NCI-H128 (cell line): ENCODE measurements around the gene CDH4.
A peak's percentile ranks its signal among the peaks of the same experiment; 100 is the strongest.

Experiments used
- DNase-seq: peaks from one replicate; lab custom pipeline; 2025; ENCODE audit not compliant: unreplicated experiment; lab: John Stamatoyannopoulos, UW

Gene CDH4

DNA sequence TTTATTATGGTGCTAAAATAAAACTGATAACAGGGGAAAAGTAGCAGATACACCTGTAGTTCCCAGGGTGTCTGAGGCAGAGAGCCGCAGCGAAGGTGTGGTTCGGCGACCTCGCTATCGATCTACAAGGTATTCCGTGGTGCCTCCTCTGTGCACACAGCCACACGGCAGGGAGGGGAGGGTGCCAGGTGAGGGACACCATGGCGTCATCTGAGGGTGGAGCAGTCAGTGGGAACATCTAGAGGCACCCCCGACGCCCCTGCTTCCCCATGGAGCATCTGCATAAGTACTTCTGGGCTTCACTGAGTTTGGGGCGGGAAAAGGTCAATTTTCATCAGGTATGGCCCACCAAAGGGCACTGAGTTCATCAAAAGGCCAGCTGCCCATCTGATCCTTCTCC lies 570.3 kb downstream of the CDH4 start:
- DNase-seq = no peak

GRCh38 chr20:61823242-61823641 lies 571.2 kb downstream of the CDH4 start:
- DNase-seq = no peak

GRCh38 chr20:61828891-61829290 lies 576.8 kb downstream of the CDH4 start:
- DNase-seq = no peak

DNA sequence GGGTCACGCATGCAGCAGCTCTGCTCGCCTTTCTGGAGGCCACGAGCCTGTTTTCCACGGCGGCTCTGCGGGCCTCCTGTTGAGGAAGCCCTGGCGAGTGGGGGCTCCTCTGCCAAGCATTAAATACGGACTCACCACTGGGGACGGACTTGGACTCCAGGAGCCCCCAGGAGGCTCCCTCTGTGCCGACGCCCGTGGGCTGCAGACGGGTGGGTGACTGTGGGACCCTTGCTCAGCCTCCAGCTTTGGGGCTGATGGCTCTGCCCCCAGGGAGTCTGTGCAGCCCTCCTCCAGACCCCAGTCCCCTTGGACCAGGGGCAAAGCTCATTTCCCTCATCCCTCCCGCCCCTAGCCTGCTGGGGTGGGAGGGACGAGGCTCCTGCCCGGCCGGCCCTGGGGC lies 577.5 kb downstream of the CDH4 start:
- no peak for DNase-seq

- DNase-seq = no peak
Measured at GRCh38 chr20:61830241-61830930, 578.3 kb downstream of the CDH4 start.

- no peak for DNase-seq
Measured at GRCh38 chr20:61830991-61831390, 578.9 kb downstream of the CDH4 start.

- DNase-seq = no peak
Measured at GRCh38 chr20:61832181-61832580, 580.1 kb downstream of the CDH4 start.

- no peak for DNase-seq
Measured at GRCh38 chr20:61833807-61834610, 581.9 kb downstream of the CDH4 start.

DNA sequence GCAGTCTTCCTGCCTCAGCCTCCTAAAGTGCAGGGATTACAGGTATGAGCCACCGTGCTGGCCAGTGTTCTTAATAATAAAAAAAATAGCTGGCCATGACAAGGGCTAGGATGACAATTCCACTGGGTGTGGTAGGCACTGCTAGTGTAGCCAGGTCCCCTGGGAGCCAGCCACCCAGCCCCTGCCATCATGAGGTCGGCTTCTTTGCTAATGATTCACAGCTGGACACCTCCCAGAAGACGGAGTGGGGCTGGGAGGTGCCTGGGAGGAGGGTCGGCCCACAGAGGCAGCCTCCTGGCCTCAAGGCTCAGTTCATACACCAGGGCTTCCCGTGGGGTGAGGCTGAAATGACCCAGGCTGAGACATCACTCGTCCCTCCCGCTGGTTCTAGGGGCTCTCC lies 583.2 kb downstream of the CDH4 start:
- DNase-seq = no peak

DNA sequence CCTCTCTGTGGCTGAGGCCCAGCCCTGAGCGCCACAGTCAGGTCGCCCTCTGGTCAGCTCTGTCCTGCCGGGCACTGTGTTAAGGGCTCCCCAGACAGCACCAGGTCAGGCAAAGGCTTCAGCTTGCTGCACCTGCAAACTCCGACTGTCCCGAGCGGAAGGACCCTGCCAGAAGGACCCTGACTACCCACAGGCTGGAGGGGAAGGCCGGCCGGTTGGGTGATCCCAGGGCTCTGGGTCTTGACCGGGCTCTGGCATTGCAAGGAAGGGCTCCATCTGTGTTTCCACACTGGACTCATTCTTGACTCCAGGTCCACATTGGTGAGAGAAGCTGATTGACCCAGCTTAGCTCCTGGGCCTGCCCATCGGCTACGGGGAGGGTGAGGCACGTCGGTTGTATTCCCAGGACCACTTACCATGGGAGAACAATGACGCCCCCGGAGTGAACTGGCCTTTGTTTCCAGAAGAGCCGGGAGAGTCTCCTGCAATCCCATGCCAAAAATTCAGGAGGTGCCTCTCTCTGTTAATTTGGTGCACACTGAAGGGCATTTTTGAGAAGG lies 583.8 kb downstream of the CDH4 start:
- DNase-seq = no peak

DNA sequence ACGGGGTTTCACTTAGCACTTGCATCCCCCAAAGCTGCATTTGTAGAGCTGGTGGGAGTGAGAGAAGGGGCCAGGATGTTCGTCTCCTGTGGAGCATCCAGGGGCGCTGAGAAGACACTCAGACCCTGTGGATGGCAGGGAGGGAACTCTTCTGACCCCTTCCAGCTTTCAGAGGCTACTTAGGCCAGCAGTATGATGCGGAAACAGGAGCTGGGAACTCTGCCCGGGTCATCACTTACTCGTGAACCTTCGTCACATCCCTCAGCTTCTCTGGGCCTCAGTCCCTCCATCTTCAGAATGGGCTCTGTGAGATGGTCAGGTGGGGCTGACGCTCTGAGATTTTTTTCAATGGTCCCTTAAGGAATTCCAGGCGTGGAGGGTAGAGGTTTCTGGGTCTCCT lies 585.1 kb downstream of the CDH4 start:
- DNase-seq = no peak

GRCh38 chr20:61839223-61839911 lies 587.3 kb downstream of the CDH4 start:
- DNase-seq = no peak

DNA sequence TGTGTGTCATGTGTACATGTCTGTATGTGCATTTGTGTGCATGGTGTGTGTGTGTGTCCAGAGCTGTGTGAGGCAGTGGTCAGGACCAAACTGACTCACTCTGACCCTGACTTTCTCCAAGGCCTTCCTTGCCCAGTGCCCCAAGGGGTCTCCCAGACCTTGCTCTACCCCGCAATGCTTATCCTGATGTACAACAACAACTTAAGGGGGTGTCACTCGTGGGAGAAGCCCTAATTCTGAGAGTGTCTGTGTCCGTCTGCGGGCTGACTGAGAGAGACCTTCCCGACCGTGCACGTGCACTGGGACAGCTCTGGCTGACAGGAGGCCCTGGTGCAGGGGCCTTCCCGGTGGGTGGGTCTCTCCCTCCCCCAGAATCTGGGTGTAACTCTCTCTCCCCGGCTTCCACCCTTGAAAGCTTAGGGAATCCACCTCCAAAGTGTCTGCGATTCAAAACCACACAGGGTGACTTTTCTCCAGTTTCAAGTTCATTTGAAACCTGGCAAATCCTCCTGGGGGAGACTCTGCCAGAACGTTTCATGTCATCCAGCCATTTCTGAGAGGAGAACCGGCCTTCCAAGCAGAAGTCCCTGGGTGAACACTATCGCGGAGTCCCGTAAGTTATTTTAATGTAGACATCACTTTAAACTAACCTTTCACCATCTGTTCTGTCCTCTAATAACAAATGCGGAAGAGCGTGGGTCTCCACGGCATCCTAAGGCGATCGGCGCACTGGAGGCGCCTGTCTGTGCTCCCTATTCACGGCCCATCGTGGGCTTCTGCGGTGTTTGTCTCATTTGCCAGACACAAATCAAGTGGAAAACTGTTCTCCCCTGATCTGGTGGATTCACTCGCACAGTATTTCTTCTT lies 588.1 kb downstream of the CDH4 start:
- DNase-seq = no peak

- DNase-seq = no peak
Measured at GRCh38 chr20:61840779-61841455, 588.9 kb downstream of the CDH4 start.

- DNase-seq = no peak
Measured at GRCh38 chr20:61841551-61841950, 589.5 kb downstream of the CDH4 start.

- peak; percentile 28 for DNase-seq
Measured at GRCh38 chr20:61841966-61842365, 589.9 kb downstream of the CDH4 start.

- DNase-seq = no peak
Measured at GRCh38 chr20:61844621-61845020, 592.6 kb downstream of the CDH4 start.

DNA sequence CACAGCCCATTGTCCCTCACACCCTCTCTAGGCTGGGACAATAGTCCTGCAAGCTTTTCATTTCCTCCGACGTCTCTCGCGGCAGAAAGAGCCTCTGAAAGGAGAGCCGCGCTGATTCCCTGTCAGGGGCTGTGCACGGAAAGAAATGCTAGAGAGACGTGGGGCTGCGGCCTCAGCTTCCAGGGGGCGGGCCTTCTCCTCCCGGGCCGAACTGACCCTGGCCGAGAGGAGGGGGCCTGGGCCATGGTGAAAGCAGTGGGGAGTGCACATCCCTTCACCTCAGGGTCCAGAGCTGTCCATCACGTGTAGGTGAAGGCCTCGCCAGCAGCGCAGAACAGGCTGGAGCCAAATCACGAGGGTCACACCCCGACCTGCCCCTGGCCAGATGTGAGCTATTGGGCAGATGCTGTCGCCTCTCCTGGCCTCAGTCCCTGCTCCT lies 593.2 kb downstream of the CDH4 start:
- no peak for DNase-seq

DNA sequence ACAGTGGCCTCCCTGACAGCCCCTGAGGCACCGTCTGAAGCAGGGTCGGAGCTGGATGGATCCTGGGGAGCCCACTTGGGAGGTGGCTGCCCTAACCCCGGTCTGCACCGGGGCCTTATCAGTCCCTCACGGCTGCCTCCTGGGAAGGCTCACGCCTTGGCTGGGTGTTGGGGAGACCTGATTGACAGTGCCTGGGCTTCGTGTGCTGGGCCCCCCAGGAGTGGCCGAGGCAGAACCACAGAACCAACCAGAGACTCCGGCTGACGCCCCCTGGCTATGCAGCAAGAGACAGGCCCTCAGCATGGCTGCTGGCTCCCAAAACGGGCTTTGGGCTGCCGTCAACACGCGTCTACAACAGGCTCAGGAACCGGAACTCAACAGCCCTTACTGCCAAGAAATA lies 594.0 kb downstream of the CDH4 start:
- DNase-seq = no peak

DNA sequence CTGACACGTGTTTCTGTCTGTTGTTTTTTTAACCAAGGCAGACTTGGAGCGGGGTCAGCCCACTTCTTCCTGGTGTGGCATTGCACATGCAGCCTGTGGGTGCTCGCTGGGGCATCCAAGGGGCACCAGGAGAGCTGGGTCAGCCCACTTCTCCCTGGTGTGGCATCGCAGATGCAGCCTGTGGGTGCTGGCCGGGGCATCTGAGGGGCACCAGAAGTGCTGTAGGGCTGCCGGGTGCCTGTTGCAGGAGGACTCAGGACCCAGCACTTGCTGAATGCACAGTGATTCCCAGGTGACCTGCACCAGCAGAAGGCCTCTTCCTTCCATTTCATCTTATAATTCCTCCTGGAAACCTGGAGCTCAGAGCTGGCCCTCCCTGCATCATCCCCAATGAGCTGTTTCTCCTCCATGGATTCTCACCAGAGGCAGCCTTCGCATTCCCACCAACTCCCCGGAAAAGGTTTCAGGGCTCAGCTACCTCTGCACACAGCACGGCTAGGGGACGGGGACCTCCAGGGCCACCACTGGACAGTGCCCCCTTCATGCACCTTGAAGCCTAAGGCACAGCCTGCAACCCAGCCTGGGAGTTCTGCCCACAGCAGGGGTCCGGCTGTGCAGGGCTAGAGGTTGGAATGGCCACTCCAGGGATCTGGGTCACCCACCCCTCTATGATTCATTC lies 594.8 kb downstream of the CDH4 start:
- no peak for DNase-seq
